ENCODE results near the gene DDX47.
"Not testable (repeated sequence)": the region's sequence is repeated elsewhere in the genome, so short reads cannot be mapped to it uniquely, and the experiment has no call there.

DDX47 gene

DNA sequence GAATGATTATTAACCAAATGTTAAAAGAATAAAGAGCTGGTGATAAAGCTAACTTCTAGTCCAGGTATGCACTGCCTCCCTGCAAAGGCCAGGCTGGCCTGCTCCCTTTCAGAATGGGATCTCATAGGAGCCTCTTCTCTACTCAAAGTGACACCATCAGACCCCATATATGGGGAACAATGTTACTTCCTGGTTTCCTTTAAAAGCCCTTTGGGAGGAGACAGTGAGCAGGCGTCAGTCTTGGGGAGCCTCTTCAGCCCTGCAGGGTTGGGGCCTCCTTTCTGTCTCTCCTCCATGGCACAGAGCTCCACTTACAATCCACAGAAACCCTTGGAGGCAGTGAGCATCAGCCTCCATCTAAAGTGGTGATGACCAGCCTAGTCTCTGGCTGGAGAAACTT, 60.9 kb downstream of the DDX47 start:
- no peak for DNase-seq (ENCODE audit: low spot score)

- DNase-seq (ENCODE audit: low spot score): not testable (repeated sequence)
Measured at GRCh38 chr12:12875301-12875700, 62.2 kb downstream of the DDX47 start.

- no peak for DNase-seq (ENCODE audit: low spot score)
Measured at GRCh38 chr12:12877153-12877768, 64.1 kb downstream of the DDX47 start.

DNA sequence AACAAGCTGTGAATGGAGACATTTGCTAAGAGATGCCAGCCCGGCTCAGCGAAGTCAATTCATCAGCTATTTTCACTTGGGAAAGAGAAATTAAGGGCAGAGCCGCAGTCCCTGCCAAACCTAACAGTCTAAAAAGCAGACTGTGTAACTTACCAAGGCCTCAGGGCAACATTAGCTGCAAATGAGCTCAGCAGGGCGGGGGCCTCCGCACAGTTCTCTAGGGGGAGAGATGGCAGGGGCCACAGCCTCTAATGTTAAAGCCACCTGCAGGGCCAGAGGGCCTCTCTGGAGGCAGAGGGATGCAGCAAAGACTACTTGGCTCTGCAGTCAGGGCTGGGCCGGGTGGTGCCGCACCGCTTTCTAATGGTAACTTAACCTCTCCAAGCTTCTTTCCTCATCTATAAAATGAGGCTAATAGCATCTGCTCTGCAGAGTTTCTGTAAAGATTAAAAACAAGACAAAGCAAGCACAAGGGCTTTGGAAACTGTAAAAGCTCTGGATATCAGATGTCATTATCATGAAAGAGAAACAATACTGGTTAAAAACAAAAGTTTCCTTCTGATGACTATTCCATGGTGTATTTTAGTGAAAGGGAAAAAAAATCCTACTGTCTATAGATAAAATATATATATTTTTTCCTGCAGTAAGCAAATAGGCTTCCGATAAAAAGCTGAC, 64.8 kb downstream of the DDX47 start:
- DNase-seq (ENCODE audit: low spot score): peak; percentile 28

All from AG20443 (cell line).